HL-60/S4 treated with phorbol 12-myristate 13-acetate at 8.2 ng/mL for 4 days and 3 days (cell line): ENCODE measurements around the gene TMED3.
"Not testable (repeated sequence)": the region's sequence is repeated elsewhere in the genome, so short reads cannot be mapped to it uniquely, and the experiment has no call there.

Experiments
- in situ Hi-C: fragments of 300-500 bp; cut with MboI; formaldehyde crosslinking; loops from 2 replicates; pipeline ENCODE4 v1.15.0; 2022; ENCODE audit warnings: low sequenced_read_pairs

Gene TMED3

DNA sequence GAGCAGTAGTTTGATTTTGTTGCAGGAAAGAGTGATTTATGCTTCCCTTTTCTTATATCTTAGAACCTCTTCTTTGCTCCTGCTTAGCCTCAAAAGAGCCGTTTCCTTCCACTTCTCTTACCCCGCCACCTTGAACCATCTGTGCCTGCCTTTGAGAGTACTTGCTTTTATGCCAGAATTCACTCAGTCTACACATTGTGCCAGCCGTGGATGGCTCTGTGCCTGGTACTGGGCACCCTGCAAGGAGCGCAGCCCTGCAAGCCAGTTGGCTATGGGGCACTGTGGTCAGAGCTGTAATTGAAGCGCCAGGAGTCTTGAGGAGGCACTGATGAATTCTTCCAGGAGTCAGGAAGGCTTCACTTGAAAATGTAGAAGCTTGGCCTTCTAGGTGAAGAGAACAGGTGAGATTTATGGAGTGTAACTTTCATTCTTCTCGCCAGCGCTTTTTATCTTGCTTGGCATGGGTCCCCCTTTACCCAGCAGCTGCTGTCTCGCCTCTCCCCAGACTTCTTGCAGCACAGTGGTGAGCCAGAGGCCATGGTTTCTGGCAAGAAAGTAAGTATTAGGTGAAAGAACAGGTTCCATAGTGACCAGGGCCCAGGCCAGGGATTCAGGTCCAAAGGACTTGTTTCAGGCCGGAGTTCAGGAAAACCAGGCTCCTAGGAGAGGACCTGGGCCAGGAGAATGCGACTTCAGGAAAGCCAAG, 4.9 kb downstream of the TMED3 start:
- in situ Hi-C loops: no loop called here

DNA sequence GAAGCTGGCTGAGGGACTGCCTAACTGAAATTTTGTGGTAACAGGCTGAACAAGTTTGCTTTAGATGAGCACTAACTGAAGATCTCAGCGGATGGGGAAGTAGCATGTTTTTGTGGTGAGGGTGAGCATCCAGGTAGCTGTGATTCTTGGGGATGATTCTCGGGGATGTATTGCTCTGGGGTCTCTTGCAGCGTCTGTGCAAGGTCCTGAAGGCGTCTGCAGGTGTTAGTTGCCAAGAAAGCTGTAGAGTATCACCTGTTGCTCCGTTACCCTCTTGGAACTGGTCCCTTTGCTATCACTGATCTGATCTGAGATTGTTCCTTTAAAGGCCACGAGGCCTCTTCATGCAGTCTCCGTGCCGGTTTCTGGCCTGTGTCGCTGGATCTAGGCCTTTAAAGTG, 6.0 kb downstream of the TMED3 start:
- in situ Hi-C loops: no loop called here

DNA sequence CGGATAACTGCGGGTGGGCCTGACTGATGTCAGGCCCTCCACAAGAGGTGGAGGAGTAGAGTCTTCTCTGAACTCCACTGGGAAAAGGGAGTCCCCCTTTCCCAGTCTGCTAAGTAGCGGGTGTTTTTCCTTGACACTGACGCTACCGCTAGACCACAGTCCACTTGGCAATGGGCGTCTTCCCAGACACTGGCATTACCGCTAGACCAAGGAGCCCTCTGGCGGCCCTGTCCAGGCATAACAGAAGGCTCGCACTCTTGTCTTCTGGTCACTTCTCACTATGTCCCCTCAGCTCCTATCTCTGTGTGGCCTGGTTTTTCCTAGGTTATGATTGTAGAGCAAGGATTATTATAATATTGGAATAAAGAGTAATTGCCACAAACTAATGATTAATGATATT, 9.1 kb downstream of the TMED3 start:
- in situ Hi-C loops: not testable (repeated sequence)

DNA sequence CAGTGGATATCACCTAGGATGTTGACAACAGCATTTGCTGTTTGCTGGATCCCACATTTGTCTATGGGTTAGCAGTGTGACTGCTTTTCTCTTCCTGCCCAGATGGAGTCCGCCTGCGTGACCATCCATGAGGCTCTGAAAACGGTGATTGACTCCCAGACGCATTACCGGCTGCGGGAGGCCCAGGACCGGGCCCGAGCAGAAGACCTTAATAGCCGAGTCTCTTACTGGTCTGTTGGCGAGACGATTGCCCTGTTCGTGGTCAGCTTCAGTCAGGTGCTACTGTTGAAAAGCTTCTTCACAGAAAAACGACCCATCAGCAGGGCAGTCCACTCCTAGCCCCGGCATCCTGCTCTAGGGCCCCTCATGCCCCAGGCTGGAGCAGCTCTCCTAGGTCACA, 11.0 kb downstream of the TMED3 start:
- in situ Hi-C loops: no loop called here

DNA sequence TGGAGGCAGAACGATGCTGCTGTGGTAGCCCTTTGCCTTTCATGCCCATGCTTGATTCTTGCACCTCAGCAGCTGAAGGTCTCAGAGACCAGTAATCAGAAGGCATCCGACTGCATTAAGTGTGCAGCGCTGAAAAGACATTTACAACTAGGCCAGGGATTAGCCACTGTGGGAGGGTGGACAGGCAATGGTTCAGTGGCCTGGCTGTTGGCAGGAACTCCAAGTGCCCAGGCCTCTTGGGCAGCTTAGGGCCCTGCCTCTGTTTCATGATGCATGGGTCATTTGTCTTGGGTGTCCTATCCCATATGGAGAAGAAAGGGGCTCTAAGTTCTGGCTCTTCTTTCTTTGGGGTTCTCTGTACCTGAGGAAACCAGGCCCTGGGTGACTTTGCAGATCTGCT, 11.4 kb downstream of the TMED3 start:
- in situ Hi-C loops: no loop called here

DNA sequence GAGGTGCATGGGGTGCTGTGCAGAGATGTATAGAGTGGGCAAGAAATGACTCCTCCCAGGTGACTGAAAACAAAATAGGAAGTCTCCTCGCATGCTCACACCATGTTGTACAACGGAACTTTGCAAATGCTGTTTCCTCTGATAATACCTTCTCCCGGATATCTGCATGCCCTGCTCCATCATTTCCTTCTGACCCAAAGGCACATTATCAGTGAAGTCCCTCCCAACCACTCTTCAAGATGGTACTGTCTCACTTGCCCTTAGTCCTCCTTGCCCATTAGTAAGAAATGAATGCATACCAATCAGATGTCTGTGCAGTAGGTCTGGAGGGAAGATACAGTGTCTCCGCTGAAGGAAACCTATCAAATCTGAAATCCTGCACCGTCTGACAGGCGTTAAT, 12.0 kb downstream of the TMED3 start:
- in situ Hi-C loops: no loop called here

DNA sequence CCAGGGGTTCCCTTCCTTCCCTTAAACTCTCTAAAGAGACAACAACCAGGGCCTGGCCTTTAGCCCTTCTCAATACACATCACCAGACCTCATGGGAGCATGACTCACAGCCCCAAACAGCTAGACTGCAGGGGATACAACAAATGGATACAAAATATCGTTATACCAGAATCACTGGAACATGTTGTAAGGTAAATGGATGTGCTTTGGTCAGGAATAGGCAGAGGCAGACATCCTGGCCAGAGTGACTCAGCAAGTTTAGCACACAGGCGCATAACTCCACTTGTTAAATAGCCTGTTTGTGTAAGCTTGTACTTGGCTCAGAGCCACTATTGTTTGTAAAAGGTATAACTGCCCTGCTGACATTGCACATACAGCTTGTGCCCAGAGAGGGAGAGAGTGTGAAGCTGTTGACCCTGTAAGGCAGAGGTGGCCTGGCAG, 18.3 kb downstream of the TMED3 start:
- in situ Hi-C loops: loop anchor here (25.0 kb wide), 1 partner anchor 658 kb away; no protein-coding TSS in a partner anchor

DNA sequence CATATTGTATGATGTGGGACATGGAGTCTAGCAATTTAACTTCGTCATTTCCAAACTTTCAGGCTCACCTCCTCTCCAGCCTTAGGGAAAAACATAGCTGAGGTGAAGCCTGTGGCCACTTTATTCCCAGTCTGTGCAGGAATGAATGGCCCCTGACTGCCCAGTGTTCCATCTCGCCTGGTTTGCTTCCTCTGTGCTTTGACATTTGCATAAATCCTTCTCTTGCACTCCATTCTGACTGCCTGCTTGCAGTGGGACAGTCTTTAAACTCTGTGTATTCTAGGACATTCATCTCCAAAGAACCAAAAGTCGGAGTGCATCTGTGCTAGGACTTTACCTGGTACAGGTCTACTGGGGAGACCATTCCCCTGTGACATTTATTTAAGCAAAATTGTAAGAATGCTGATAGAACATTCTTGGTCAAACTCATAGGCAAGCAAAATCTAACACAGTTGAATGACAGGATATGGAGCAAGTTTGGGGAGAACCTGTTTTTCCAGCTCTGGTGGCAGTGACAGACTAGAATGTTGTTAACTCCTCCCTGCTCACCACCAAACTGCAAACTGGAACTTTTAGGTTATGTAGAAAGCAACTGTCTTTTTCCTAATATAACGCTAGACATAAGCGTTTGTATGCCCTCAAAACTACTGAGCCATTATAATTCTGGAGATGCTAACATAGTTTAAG, 22.1 kb downstream of the TMED3 start:
- in situ Hi-C loops: loop anchor here (25.0 kb wide), 1 partner anchor 654 kb away; no protein-coding TSS in a partner anchor

DNA sequence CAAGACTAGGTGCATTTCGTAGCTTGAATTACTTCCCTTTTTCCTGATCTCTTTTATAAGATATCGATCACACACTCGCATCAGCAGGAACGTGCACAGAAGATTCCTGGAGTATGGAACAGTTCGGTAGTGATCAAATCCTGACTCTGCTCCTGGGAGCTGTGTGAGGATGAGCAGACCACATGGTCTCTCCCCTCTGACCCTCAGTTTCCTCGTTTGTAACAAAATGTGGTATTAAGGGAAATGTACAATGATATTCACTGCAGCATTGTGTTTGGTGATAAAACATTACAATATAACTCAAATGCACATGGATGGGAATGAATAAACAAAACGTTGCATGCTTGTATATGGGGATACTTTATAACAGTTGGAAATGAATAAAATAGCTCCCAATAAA, 26.7 kb downstream of the TMED3 start:
- in situ Hi-C loops: loop anchor here (25.0 kb wide), 1 partner anchor 650 kb away; no protein-coding TSS in a partner anchor

DNA sequence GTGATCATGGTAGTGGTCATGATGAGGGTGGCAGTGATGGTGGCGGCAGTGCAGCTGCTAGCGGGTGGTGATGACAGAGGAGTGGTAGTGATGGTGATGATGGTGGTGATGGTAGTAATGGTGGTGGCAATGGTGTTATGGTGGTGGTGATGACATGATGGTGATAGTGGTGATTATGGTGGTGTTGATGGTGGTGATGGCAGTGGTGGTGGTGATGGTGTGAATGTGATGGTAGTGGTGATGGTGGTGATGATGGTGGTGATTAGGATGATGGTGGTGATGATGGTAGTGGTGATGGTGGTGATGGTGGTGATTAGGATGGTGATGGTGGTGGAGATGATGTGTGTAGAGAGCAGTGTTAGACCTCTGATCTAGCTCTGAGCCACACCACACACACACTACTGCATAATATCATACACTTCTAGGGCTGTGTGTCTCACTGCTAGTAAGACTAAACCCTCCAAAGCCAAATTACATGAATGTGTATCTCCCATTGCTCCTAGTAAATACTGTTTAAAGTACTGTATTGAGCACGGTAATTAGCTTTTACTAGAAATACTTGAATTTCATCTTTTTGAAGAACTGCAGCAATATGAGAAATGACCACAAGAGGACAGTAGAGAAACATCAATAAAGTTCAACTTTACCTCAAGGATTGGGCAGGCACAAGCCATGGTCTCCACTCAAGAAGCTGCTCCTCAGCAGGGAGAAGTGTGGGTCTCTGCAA, 28.8 kb downstream of the TMED3 start:
- in situ Hi-C loops: loop anchor here (25.0 kb wide), 1 partner anchor 648 kb away; no protein-coding TSS in a partner anchor

DNA sequence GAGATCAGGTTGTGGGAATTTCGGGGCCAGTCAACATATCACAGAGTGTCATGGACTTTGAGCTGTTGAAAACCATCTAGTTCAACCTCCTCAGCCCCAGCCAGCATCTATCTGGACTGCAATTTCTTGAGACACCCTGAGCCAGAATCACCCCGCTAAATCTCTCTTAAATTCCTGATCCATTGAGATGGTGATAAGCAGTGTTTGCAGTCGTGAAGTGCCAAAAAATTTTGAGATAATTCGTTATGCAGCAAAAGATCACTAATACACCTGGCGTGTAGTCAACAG, 29.3 kb downstream of the TMED3 start:
- in situ Hi-C loops: loop anchor here (25.0 kb wide), 1 partner anchor 647 kb away; no protein-coding TSS in a partner anchor

DNA sequence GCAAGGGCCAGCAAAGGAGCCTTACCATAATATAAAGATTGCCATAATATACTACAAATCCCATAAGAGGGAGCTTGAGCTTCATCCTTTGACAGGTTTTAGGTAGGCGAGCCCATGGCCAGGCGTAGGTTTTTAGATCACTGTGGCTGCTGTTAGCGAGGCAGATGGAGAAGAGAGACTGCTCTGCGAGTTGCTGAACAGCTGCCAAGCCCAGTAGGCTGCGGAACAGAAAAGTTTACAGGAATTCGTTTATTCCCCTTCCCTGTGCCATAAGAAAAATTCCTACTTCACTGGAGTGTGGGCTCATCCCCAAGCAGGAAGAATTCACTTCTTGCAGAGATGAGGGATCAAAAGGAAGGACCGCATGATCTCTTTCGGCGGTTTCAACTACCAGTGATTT, 30.5 kb downstream of the TMED3 start:
- in situ Hi-C loops: loop anchor here (25.0 kb wide), 1 partner anchor 646 kb away; no protein-coding TSS in a partner anchor

DNA sequence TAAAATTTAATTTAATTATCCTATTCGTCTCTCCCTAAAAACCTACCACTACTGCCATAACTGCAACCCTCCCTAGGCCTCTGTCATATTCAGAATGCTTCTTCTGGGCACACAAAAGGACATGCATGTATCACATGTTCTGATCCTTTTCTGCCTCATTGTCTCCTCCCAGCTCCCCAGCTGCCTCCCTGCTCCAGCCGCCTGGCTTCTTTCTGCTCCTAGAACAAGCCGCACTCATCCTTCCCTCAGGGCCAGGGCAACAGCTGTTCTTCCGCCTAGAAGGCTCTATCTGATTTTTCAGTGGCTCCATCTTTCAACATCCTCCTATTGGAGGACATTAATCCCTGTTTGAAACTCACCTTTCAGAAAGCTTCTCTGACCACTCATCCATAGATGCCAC, 38.6 kb downstream of the TMED3 start:
- in situ Hi-C loops: loop anchor here (25.0 kb wide), 1 partner anchor 638 kb away; no protein-coding TSS in a partner anchor

DNA sequence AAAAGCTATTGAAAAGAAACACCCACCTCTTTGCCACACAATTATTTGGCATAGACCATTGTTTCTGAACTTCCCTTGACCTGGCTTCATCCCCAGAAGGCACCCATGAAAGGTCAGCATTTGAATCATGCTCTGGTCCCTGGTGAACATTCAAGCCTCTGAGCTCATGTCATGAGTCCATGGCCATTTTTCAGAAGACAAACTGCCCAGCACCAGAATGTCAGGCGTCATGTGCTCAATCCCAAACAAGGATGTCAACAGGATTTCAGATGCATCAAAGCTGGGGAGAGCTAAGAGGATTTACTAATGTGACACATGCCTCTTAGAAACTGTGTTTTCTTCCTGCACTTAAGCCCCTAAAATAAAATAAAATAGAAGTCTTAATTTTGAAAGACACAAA, 41.3 kb downstream of the TMED3 start:
- in situ Hi-C loops: no loop called here

DNA sequence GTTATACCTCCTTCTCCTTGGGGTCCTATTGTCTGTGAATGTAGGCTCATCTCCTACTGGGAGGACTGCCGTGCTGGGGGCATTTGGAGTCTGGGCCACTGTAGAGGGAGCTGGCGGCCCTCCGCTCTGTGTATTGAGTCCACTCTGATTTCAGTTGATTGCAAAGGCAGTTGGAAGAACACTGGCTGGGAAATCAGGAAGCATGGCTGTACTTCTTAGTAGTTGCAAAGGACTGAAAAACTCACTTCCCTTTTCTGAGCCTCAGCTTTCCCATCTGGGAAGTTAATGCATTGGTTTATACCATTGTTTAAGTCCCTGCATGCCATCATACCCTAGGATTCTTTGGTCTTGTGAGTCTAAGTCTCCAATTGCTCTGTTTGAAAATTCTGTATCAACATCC, 46.7 kb downstream of the TMED3 start:
- in situ Hi-C loops: no loop called here

DNA sequence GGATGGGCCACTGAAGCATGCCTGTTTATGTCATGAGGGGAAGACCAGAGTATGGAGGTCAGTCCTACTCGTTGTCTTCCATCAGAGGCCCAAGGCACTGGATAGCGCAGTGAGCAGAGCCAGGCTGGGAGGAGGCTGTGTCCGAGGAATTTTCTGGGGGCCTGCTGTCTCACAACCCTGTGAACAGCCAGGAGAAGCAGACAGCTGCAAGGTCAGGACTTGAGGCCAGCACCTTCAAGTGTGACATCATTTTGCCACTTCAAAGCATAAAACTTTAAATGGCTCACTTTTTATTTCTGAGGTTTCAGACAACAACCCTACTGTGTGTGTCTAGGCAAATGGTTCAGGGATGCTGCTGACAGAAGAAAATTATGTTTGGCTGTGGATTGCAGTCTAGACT, 47.2 kb downstream of the TMED3 start:
- in situ Hi-C loops: no loop called here

DNA sequence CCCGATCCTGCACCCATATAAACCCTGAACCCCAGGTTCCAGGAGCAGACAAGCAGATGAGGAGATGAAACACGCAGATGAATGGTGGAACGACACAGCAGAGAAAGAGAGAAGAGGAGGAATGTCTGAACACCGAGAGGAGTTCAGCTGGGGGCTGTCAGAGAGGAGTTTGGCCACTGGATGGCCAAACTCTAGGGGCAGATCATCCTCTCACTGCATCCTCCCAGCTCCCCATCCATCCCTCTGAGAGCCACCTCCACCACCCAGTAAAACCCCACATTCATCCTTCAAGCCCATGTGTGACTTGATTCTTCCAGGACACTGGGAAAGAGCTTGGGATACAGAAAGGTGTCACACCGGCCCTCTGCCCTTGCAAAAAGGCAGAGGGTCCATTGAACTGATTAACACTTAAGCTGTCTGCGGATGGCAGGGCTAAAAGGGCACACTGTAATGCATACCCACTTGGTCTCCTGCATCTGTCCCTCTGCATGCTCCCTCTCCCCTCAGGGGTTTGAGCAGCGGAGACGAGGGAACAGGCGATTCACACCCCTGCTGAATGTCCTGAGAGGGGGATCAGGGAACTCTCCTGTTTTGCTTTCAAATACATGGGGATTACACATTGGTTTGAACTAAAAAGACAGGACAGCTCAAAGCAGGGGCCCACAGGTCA, 53.8 kb downstream of the TMED3 start:
- in situ Hi-C loops: no loop called here

DNA sequence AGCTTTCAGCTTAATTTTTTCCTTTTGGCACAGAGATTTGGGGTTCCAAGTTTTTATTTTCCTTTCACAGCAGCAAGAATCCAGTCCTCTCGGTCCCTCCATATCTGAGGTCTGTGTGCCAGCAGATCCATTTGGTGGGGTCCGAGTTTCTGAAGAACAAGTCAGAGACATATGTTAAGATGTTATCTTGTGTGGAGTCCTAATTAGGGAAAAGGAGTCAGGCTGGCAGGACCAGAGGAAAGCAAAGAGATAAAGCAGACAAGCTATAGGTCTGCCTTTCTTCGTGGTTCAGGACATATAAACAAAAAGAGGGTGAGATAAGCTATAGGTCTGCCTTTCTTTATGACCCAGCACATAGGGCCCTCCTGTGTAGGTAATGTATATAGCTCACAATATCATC, 54.9 kb downstream of the TMED3 start:
- in situ Hi-C loops: no loop called here

DNA sequence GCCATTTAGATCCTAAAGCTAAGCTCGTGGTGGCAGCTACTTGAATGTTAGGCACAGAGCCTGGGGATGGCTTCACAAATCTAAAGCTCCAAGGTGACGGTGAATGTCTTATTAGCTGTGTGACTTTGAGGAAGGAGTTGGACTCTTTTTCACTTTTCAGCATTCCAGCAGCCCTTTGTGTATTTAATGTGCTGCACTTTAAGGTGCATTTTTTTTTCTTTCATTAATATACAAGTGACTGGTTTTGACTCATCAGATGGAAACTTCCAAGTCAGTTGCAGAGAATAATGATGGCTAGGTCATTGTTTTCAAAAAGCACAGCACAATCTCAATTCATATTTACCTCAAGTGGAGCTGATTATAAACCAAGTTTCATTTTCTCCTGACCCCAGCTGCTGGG, 55.8 kb downstream of the TMED3 start:
- in situ Hi-C loops: no loop called here

DNA sequence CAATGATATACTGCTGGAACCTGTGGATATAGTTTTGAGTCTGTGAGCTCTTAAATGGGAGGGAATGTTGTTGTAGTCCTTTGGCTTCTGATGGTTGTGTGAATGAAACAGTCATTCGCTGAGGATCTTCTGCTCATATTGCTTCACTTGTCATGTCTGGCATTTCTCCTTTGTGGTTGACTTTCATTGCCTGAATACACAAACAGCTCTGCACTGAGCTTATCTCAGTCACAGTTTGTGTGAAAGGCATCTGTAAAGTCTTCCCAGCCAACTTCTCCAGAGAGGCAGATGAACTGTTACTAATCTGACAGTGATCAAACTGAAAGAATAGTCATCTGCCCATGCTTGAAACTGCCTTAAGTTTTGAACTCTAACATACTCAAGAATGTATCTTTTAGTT, 59.8 kb downstream of the TMED3 start:
- in situ Hi-C loops: no loop called here

DNA sequence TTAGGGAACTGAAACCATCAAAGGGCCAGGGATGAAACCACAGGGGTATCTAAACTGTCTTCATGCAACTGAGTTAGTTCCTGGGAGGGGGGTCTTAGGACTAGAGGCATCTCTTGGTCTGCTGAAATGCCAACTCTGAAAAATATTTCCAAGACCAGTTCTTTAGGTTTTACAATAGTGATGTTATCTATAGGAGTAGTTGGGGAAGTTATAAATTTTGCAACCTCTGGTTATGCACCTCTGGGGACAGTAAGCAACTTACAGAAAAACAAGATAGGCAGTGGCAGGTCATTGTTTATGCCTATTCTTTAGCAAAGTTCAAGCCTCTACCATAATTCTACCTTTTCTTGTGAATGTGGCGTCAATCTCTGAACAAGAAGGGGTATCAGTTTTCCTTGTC, 60.7 kb downstream of the TMED3 start:
- in situ Hi-C loops: no loop called here
